Natural killer cell (primary cell): ENCODE data around the gene STK38. TPM values are rescaled to one million over a fixed set of nuclear protein-coding genes. Genes with fewer than 3 reads are reported as not detected.

Experiments
- ATAC-seq, 3 donors: fragments of 150-1000 bp in 2 of 3; fragments of 200-7000 bp in 1 of 3; cut with Tn5 transposase; 1 replicate in 1 of 3; 2 replicates in 2 of 3; pipeline ENCODE4 v1.10.0; 2021; ENCODE audit warnings: mild to moderate bottlenecking in 2 of 3, moderate library complexity in 2 of 3
- DNase-seq, 2 donors: peaks; one replicate each; pipeline versions ENCODE4 v3.0.0 to v3.0.0-alpha.2; 2013 to 2021; ENCODE audit warnings: mixed read lengths in 1 of 2
- H3K27ac ChIP-seq: one replicate; pipeline ENCODE4 v1.5.1; 2013; ENCODE audit warnings: mild to moderate bottlenecking, low read length
- H3K27me3 ChIP-seq: one replicate; pipeline ENCODE4 v1.6.1; 2013; ENCODE audit warnings: low read length; ENCODE audit not compliant: control insufficient read depth, insufficient read depth
- H3K36me3 ChIP-seq: one replicate; pipeline ENCODE4 v1.6.1; 2013; ENCODE audit warnings: low read length; ENCODE audit not compliant: control insufficient read depth, insufficient read depth
- H3K4me1 ChIP-seq: one replicate; pipeline ENCODE4 v1.6.1; 2013; ENCODE audit warnings: low read length; ENCODE audit not compliant: control insufficient read depth, insufficient read depth
- H3K4me3 ChIP-seq: one replicate; pipeline ENCODE4 v1.5.1; 2013; ENCODE audit warnings: low read length
- H3K9me3 ChIP-seq: one replicate; pipeline ENCODE4 v1.6.1; 2013; ENCODE audit warnings: low read length; ENCODE audit not compliant: control insufficient read depth, insufficient read depth
- H3K27ac Mint-ChIP-seq, 2 donors: one replicate each; pipeline ENCODE4 v1.8.0; 2022; ENCODE audit warnings: mild to moderate bottlenecking in 2 of 2, mixed read lengths in 2 of 2, moderate library complexity in 1 of 2
- H3K27me3 Mint-ChIP-seq, 2 donors: one replicate each; pipeline ENCODE4 v1.8.0; 2022; ENCODE audit warnings: low read depth in 2 of 2, mixed read lengths in 2 of 2
- H3K36me3 Mint-ChIP-seq: one replicate; pipeline ENCODE4 v1.8.0; 2022; ENCODE audit warnings: mixed read lengths
- H3K4me1 Mint-ChIP-seq, 2 donors: one replicate each; pipeline ENCODE4 v1.8.0; 2022; ENCODE audit warnings: mixed read lengths in 2 of 2
- H3K4me3 Mint-ChIP-seq: one replicate; pipeline ENCODE4 v1.8.0; 2022; ENCODE audit warnings: mild to moderate bottlenecking, moderate library complexity, mixed read lengths
- H3K9me3 Mint-ChIP-seq, 2 donors: one replicate each; pipeline ENCODE4 v1.8.0; 2022; ENCODE audit warnings: mixed read lengths in 2 of 2
- CTCF ChIP-seq: fragments of 200-600 bp; IDR thresholded peaks from one replicate; pipeline ENCODE4 v1.8.0; 2022; ENCODE audit warnings: antibody characterized with exemption
- WGBS: methylation state at CpG from one replicate; pipeline ENCODE4 v1.1.7; 2013; ENCODE audit warnings: missing lambda C conversion rate; ENCODE audit not compliant: insufficient coverage; 5-methylcytosine and 5-hydroxymethylcytosine counted together
- intact Hi-C: fragments of 100-400 bp; cut with micrococcal nuclease; formaldehyde crosslinking; loops from one replicate; pipeline ENCODE4 v1.14.2; 2022
- total RNA-seq, 4 donors: library from RNA; stranded (reverse); fragments of 120-200 nt in 1 of 4; gene quantifications; one replicate each; pipeline versions ENCODE4 v1.2.3 to v1.2.4, GENCODE V29; 2013 to 2022

STK38 gene
- total RNA-seq, 3 donors from 2014 or later (not counting 1 experiment from before 2014, with no cell fraction given), result 105 to 157 (median 126) TPM

DNA sequence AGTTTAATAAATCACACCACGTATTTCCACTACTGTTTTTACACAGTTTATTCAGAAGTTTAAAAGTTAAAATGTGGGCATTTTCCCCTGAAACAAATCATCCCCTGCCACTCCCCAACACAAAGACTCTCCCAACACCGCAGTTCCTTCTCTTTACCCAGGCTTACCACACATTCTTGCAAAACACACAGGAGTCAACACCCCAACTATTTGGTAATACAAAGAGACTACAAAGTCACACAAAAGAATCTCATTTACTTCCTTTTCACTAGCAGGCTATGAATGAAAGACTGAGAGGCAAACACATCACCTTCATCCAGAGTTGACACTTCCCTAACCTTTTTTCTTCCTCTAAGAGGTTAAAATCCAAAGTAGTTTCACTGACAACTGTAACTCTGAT, 53.4 kb downstream of the STK38 start:
- no peaks in the 10 kb centered on the region for H3K9me3 ChIP-seq
- H3K27me3 Mint-ChIP-seq, result no peaks in the 10 kb centered on the region
- 84% methylated on average over 2 of the region's 2 CpGs for WGBS
- no peak overlapping the region for H3K27ac ChIP-seq
- H3K4me3 ChIP-seq, result no peak overlapping the region
- intact Hi-C loops, result no loop called here
- no peaks in the 10 kb centered on the region for H3K9me3 Mint-ChIP-seq
- no peaks in the 10 kb centered on the region for H3K27me3 ChIP-seq
- no peak for DNase-seq
- no peak for TF ChIP-seq CTCF
- H3K4me1 Mint-ChIP-seq, result peaks cover 16 to 38% of the 10 kb centered on the region in 2 donors
- H3K36me3 Mint-ChIP-seq, result peaks cover 41% of the 10 kb centered on the region
- H3K4me1 ChIP-seq, result peaks cover 6% of the 10 kb centered on the region
- H3K4me3 Mint-ChIP-seq, result no peak overlapping the region
- peaks cover 62% of the 10 kb centered on the region for H3K36me3 ChIP-seq
- peak overlapping the region; percentile 70 to 76 for H3K27ac Mint-ChIP-seq
- ATAC-seq, result peak in 1 of 3 donors; percentile 57

DNA sequence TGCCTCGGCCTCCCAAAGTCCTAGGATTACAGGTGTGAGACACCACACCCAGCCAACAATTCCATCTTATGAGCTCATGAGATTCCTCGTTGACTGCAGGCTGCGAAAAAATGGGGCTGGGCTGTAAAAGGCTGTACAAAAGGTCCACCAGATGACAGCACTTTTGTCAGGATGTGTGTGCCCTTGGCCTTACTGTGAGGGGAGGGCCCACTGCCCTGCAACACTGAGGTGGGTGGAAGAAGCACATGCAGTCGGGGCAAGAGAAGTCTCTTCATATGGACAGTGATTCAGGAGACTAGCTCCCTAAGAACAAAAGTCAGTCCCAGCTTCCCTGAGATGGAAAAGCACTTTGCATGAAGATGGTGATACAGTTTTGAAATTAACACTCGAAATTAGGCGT, 54.0 kb downstream of the STK38 start:
- no peaks in the 10 kb centered on the region for H3K9me3 Mint-ChIP-seq
- Histone ChIP-seq H3K4me1 (peaks cover 6% of the 10 kb centered on the region), H3K4me3 (no peak overlapping the region), H3K9me3 (no peaks in the 10 kb centered on the region), H3K36me3 (peaks cover 58% of the 10 kb centered on the region), H3K27ac (no peak overlapping the region), H3K27me3 (no peaks in the 10 kb centered on the region)
- WGBS, result 95% methylated on average over 6 of the region's 6 CpGs
- DNase-seq (no peak), ATAC-seq (no peak)
- TF ChIP-seq CTCF, result no peak
- peaks cover 38% of the 10 kb centered on the region for H3K36me3 Mint-ChIP-seq
- H3K4me1 Mint-ChIP-seq, result peaks cover 13 to 36% of the 10 kb centered on the region in 2 donors
- H3K27ac Mint-ChIP-seq, result peak overlapping the region; percentile 70 to 76
- intact Hi-C loops, result no loop called here
- H3K27me3 Mint-ChIP-seq, result no peaks in the 10 kb centered on the region
- H3K4me3 Mint-ChIP-seq, result no peak overlapping the region

DNA sequence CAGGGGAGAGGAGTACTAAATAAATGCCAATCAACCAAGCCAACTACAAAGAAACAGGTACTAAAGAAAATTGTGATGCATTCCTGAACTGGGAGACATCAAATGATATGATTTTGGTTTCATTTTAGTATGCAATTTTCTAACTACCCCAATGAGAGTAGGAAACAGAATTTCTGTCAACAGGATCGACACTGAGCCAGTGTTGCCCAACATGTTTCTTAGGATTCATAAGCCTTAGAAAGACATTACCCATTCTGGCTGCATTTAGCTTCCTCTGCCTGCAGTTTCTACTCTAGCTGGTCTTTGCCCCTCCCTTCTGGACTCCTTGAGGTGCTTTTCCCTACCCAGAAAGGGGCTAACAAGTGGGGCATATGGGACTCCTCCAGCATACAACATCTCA, 54.7 kb downstream of the STK38 start:
- no peak for TF ChIP-seq CTCF
- no peak for DNase-seq
- peaks cover 13 to 36% of the 10 kb centered on the region in 2 donors for H3K4me1 Mint-ChIP-seq
- H3K4me1 ChIP-seq, result peaks cover 6% of the 10 kb centered on the region
- peak overlapping the region; percentile 70 to 76 for H3K27ac Mint-ChIP-seq
- H3K4me3 Mint-ChIP-seq, result no peak overlapping the region
- H3K4me3 ChIP-seq, result no peak overlapping the region
- 100% methylated on average over 1 of the region's 1 CpG for WGBS
- H3K27me3 Mint-ChIP-seq, result no peaks in the 10 kb centered on the region
- H3K9me3 ChIP-seq, result no peaks in the 10 kb centered on the region
- H3K9me3 Mint-ChIP-seq, result no peaks in the 10 kb centered on the region
- intact Hi-C loops, result no loop called here
- H3K27ac ChIP-seq, result no peak overlapping the region
- H3K36me3 Mint-ChIP-seq, result peaks cover 36% of the 10 kb centered on the region
- H3K36me3 ChIP-seq, result peaks cover 55% of the 10 kb centered on the region
- no peaks in the 10 kb centered on the region for H3K27me3 ChIP-seq
- ATAC-seq, result no peak

DNA sequence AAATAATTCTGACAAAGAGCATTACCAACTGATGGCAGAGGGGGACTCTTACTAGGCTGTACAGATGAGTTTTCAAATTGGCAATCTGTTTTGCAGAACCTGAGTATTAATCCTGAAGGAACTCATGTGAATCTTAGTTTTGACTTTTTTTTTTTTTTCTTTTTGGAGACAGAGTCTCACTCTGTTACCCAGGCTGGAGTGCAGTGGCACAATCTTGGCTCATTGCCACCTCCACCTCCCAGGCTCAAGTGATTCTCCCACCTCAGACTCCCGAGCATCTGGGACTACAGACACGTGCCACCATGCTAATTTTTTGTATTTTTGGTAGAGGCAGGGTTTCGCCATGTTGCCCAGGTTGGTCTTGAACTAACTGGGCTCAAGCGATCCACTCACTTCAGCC, 55.2 kb downstream of the STK38 start:
- Histone ChIP-seq H3K4me1 (peaks cover 6% of the 10 kb centered on the region), H3K36me3 (peaks cover 55% of the 10 kb centered on the region), H3K27me3 (no peaks in the 10 kb centered on the region), H3K9me3 (no peaks in the 10 kb centered on the region), H3K27ac (no peak overlapping the region), H3K4me3 (no peak overlapping the region)
- intact Hi-C loops, result no loop called here
- peak overlapping the region; percentile 70 to 76 for H3K27ac Mint-ChIP-seq
- H3K4me1 Mint-ChIP-seq, result peaks cover 13 to 32% of the 10 kb centered on the region in 2 donors
- H3K4me3 Mint-ChIP-seq, result no peak overlapping the region
- DNase-seq (no peak), ATAC-seq (no peak)
- no peaks in the 10 kb centered on the region for H3K27me3 Mint-ChIP-seq
- H3K36me3 Mint-ChIP-seq, result peaks cover 31% of the 10 kb centered on the region
- TF ChIP-seq CTCF, result no peak
- WGBS, result 93% methylated on average over 4 of the region's 4 CpGs
- H3K9me3 Mint-ChIP-seq, result no peaks in the 10 kb centered on the region
